Measurements from ENCODE around the gene PDE4B.

Gene PDE4B

DNA sequence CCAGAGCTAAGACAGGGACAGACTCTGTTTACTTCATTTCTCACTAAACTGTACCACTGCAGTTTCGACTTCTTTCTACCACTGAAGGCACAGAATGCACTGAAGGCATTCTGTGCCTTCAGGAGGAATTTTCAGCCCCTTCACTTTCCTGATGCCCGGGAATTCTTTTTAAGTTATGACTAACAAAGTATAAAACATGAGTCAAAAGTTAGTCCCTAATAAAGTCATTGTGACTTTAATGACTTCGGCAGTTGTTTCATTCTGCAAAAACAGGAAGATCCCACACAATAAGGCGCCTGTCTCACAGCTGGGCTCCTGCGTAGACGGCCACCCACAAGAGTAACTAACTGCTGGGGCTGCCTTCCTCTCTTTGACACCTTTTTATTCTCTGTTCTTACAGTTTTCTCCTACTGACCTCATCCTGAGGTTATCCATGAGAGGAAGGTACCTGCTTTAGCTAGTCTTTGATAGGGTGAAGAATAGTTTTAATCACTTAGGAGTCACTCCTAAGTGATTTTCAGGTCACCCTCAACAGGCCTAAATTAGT, 557.4 kb downstream of the PDE4B start:
- no peak overlapping the region for H3K4me3 ChIP-seq (ENCODE audit: low read depth, low read length)
- TF ChIP-seq, protein P1, sequence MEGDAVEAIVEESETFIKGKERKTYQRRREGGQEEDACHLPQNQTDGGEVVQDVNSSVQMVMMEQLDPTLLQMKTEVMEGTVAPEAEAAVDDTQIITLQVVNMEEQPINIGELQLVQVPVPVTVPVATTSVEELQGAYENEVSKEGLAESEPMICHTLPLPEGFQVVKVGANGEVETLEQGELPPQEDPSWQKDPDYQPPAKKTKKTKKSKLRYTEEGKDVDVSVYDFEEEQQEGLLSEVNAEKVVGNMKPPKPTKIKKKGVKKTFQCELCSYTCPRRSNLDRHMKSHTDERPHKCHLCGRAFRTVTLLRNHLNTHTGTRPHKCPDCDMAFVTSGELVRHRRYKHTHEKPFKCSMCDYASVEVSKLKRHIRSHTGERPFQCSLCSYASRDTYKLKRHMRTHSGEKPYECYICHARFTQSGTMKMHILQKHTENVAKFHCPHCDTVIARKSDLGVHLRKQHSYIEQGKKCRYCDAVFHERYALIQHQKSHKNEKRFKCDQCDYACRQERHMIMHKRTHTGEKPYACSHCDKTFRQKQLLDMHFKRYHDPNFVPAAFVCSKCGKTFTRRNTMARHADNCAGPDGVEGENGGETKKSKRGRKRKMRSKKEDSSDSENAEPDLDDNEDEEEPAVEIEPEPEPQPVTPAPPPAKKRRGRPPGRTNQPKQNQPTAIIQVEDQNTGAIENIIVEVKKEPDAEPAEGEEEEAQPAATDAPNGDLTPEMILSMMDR (IDR thresholded peaks at IDR 0.05; ENCODE audit: borderline replicate concordance, insufficient read depth, low read depth, low read length): no peak

DNA sequence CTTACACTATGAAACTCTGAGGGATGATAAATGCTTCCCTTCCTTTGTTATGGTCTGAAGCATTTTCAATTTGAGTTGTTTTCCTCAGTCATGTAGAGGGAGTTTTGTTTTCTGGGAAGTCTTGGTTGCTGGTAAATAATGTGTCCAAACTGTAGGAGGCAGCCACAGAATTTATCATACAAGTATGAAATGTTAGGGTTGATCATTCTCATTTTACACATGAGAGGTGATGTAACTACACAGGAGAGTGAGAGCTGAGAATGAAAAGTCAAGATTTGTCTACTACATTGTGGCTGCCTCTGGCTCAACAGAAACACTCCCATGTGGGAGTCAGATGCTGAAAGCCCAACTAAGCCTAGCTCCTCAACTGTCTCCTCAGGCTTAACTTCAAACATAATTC, 558.8 kb downstream of the PDE4B start:
- TF ChIP-seq, protein P1 (IDR thresholded peaks at IDR 0.05; ENCODE audit: borderline replicate concordance, insufficient read depth, low read depth, low read length): no peak

DNA sequence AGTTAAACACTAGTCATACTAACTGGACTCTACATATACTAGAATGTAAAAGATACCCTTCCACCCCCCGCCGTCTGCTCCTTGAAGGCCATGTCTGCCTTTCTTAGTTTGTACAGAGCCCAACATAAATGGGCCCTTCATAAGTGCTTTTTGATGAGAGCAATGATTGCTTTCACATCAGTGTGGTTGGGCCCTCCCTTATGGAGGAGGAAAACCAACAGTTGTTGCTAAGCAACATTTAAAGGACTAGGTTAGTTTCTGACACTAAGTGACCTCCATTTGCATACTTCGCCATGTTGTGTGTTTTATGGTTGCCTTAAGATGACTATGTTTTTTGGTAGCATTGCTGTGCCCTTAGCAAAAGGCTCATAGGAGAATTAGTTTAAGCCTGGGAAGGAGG, 559.2 kb downstream of the PDE4B start:
- TF ChIP-seq, protein P1 (IDR thresholded peaks at IDR 0.05; ENCODE audit: borderline replicate concordance, insufficient read depth, low read depth, low read length): no peak
- H3K4me3 ChIP-seq (ENCODE audit: low read depth, low read length): no peak overlapping the region

More for the DNA sequence above, 558.8 kb downstream of the PDE4B start:
- H3K4me3 ChIP-seq (ENCODE audit: low read depth, low read length): no peak overlapping the region

DNA sequence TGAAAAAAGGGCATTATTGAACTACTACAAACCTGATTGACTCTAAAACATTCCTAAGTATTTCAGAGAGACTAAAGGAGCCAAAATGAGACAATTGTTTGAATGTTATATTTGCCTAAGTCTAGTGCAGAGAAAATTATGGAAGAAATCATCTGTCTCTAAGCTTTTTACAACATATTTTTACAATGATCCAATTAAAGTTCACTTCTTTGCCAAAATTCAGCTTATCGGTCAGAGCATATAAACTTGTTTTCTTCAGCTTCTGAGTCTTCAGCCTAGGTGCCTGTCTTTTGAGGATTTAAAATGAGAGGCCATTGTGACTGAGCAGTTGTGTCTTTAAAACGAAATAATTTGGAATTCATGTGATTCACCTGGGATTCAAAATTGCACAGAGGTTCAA, 560.1 kb downstream of the PDE4B start:
- TF ChIP-seq, protein P1 (IDR thresholded peaks at IDR 0.05; ENCODE audit: borderline replicate concordance, insufficient read depth, low read depth, low read length): no peak

DNA sequence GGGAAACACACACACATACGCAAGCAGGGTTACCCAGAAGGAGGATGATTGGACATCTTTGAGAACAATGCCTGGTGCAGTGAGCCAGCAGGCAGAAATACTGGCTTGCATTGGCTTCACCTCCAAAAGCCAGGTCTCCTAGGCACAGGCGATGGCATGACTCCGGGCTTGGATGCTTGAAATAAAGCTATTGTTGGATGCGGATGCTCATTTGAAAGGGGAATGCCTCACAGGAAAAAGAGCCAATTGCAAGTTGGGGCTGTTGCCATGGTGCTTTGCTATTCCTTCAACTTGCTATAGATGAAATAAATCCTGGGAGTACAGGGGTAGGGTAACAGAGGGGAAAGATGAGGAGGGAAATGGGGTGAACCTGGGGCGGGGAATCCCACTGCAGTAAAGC, 560.6 kb downstream of the PDE4B start:
- H3K4me3 ChIP-seq (ENCODE audit: low read depth, low read length): no peak overlapping the region
- TF ChIP-seq, protein P1 (IDR thresholded peaks at IDR 0.05; ENCODE audit: borderline replicate concordance, insufficient read depth, low read depth, low read length): no peak

More for the DNA sequence above, 560.1 kb downstream of the PDE4B start:
- H3K4me3 ChIP-seq (ENCODE audit: low read depth, low read length): no peak overlapping the region

DNA sequence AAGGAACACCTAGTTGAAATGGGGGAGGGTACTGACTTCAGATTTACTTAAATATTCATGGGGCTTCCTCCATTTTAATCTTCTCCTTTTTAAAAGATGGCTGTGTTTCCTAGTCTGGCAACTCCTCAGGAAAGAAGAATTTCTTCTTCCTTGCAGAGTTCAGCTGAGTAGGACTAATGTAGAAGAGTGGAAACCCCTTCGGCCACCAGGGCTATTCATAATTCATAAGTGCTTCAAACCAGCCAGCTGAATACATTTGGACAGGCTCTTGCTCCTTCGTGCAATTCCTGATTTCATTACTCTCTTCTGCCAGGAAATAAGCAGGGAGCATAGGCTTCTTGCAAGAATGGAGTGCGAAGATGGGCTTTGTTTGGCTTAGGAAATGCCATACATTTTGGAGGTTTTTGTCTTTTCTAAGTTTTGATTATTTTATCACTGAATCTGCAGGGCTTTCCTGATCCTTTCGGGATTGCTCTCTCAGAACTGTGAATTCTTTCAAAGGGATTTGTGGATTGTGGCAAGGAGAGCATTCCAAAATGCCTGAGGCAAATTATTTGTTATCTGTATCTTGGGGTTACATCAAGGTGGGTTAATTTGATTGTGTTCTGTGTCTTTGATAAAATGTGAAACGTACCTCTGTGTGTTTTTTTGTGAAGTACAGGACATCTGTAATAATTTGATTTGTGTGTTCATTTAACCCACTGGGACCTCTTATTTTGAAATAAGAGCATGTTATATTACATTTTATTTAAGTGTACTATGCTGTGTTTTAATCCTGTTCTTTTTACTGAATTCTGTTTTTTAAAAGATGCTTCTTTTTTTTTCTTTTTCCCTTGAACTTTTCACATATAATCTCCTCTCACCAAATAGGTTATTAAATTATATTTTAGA, 561.9 kb downstream of the PDE4B start:
- no peak overlapping the region for H3K4me3 ChIP-seq (ENCODE audit: low read depth, low read length)
- TF ChIP-seq, protein P1 (IDR thresholded peaks at IDR 0.05; ENCODE audit: borderline replicate concordance, insufficient read depth, low read depth, low read length): no peak

DNA sequence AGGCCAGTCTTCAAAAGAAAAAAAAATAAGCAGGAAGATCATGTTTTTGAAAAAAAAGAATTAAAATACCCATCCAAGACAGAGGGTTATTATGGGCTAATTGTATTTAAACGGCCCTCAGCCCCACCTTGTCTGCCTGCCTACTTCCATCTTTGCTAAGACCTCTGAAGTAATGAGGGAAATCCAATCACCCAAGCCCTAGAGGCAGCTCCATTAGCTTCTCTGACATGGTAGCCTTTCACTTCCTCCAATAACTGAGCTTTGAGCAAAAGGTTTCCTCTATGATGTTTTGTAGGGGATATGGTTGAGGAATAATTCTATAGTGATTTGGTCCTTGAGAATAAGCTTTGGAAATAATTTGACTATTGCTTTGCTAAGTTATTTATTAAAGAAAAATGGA, 563.1 kb downstream of the PDE4B start:
- no peak overlapping the region for H3K4me3 ChIP-seq (ENCODE audit: low read depth, low read length)
- TF ChIP-seq, protein P1 (IDR thresholded peaks at IDR 0.05; ENCODE audit: borderline replicate concordance, insufficient read depth, low read depth, low read length): no peak

All from GM12875 (cell line).